NCI-H1092 (cell line): ENCODE measurements around the gene SUCLG2.

ENCODE experiments used
- DNase-seq: peaks from one replicate; lab custom pipeline; 2025; lab: John Stamatoyannopoulos, UW

SUCLG2 gene

DNA sequence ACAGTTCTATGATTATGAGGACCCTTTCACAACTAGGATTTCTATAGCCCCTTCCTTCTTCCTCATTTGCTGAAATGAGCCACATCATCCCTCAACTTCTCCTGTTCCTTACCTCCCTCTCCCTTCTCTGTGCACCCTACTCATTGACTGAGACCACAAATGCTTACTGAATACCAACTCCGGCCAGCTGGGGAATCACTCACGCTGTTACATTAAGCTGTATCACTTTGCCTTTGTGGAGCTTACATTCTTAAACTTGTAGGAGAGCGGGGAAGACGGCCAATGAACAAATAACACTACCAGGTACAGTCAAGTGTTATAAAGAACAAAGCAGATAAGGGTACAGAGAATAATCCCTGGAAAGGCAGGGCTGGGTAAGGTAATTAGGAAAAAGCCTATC, 5.7 kb downstream of the SUCLG2 start:
- DNase-seq, result no peak

DNA sequence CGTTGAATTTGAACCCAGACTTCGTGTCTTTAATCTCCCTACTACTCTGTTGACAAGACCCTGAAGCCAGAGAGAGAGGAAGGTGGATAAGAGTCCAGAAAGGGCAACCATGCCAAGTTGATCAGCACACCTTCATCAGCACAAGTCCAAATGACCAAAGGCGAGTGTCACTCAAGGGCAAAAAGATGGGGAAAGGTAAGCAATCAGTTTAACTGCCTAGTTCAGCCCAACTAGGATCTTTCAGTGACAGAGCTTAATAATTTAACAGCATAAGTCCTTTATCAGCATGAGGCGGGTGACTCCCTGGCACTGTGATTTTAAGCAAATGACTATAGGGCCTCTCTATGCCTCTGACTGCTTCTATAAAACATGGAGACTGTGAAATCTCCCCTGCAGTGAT, 6.2 kb downstream of the SUCLG2 start:
- DNase-seq, result no peak

DNA sequence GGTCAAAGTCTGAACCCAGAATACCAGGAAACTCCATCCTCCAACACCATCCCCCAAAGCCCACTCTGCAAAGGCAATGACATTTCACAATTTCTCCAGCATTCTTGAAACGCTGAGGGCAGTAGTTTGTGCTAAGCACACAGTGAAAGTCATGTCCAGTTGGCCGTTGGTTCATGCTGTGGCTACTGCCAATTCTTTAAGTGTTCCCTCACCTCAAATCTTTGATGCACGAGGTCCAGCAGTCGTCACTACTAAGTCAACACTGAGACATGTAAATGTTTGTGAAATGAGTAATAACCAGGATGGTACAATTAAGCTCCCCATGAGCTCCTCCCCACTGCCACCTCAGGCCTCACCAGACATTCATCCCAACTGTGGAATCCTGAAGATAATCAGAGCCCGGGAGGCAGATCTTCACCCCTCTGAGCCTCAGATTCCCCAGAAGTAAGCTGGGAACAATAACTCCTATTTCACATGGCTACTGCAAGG, 7.0 kb downstream of the SUCLG2 start:
- DNase-seq, result no peak

DNA sequence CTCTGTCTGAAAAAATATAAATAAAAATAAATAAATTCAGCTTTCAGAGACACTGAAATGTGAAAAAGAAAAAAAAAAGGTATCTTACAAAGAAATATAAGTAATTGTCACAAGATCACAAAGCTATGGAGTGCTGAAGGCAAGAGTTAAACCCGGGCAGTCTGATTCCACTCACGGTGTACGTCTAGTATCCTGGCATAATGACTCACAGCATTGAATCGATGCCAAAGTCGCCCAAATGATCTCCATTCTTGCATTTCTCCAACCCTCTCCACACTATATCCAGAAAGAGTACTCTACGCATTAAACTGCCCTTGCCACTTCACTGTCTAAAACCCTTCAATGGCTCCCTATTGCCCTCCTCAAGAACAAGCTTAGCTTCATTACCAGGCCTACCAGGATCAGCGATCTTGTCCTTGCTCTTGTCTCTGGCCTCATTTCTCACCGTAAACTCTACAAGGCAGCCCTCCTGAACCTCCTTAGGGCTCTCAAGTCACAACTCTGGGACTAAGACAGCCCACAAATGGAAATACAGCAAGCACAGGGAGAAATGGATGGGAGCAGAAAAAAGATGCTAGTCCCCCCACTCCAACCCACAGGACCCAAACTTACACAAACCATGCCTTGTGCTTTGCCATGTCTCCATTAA, 7.7 kb downstream of the SUCLG2 start:
- no peak for DNase-seq

DNA sequence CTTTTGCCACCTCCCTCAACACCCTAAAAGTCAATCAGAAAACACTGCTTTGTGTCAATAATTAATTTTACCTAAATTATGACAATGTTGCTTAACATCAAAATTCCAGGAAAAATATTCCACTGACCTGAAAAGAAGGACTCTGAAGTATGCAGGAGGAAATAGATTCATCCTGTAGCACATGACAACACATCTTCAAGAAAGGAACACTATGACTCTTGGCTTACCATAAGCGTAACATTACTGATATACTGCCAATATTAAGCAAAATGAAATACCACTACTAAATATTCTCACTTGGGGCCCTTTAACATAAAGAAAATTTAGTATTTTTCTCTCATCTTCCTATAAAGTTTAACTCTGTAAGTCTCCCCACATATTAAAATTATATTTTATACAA, 9.6 kb downstream of the SUCLG2 start:
- DNase-seq, result no peak

DNA sequence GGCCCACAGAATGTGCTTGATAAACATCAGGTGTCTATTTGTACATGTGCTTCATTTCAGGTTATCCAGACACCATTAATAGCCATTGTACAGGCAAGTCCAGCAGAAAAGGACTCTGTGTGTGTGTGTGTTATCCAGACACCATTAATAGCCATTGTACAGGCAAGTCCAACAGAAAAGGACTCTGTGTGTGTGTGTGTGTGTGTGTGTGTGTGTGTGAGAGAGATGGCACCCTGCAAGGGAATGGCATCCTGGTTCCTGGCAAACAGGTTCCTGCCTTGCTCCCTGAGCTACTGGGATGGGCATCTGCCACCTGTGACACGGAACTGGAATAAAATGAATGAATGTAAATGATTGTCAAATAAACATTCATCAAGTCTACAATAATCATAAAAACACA, 11.7 kb downstream of the SUCLG2 start:
- DNase-seq, result no peak

DNA sequence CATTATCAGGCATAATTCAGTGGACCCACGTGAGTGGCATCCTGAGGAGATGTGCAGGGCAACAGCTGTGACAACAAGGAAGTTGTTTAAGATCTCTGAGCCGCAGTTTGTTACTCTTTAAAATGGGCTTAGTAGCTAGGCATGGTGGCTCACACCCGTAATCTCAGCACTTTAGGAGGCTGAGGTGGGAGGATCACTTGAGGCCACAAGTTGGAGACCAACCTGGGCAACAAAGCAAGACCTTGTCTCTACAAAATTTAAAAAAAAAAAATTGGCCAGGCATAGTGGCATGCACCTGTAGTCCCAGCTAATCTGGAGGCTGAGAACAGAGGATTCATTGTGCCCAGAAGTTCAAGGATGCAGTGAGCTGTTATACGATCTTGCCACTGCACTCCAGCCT, 12.2 kb downstream of the SUCLG2 start:
- DNase-seq, result no peak

DNA sequence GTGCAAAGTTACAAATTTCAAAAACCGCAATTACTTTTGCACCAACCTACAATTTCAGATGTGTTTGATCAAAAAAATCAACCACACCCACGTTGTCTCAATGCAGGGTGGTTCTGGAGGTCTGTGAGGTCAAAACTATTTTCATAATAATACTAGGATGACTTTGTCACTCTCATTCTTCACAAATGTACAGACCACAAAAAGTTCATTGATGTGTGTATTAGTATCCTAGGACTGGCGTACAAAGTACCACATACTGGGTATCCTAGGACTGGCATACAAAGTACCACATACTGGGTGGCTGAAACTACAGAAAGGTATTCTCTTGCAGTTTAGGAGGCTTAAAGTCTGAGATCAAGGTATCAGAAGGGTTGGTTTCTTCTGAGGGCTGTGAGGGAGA, 13.0 kb downstream of the SUCLG2 start:
- DNase-seq, result no peak

DNA sequence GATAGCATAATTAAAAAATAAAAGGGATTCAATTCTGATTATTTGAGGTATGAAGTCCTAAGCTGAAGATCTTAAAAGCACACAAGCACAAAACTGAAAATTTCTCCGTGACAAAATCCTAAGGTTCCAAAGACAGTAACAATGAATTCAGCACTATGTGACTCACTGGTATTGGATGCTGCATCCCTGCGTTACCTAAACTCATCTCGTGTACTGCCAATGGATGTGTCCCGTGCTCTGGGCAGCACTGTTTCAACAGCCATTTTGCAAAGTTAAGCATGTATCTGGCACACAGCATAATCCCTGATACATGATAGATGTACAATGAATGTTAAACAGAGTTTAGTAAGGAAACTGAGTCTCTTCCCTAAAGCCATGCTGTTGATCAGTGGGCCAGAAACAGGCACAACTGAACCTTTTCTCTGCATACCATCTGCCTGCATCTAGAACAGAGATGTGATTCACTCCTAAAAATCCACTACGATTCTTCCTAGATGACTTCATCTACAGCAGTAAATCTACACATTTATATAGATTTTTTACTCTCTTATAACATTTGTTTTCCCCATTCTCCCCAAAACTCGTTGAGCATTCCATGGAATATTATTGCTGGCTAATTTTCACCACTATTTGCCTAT, 14.3 kb downstream of the SUCLG2 start:
- DNase-seq, result no peak

DNA sequence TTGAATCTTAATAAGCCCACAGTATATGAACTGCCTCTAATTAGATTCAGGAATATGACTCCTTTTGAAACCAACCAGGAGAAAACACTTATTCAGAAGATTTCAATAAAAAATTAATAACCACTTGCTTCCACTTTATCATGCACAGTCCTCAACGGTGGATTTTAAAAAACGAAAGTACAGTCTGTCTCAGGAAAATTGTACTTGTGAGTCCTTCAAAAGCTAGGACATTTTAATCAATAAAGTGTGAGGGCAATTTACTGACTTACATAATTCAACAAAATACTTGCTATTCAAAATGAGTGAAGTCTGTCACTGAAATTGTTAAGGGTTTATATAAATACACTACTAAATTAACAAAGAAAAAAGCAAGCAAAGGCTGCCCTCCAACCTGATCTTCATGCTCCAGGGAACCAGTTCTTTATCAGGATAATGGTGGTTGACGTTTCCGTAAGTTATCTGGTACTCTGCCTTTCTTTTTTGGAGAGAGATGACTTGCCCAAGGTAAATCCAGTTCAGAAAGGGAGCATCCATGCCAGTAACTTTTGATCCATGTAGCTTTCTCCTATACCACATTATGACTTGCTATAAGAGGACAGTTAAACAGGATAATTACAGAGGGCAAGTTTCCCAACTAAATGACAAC, 17.0 kb downstream of the SUCLG2 start:
- DNase-seq, result no peak

DNA sequence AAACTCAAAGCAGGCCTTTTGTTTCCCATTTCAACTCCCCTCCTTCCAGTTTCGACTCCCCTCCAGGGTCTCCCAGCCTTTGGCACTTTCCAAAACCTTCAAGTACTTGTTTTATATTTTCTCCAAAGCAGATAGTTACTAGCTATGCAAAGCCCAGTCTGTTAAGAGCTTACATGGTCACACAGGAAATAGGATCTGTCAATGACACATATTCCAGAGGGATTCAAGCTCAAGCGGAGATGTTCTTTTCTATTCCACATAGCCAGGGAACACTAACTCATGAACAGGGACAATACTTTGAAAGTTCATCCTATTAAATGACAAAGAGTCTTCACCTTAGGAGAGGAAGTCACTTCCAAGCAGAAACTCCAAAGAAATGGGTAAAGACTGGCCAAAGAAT, 18.6 kb downstream of the SUCLG2 start:
- DNase-seq, result no peak

DNA sequence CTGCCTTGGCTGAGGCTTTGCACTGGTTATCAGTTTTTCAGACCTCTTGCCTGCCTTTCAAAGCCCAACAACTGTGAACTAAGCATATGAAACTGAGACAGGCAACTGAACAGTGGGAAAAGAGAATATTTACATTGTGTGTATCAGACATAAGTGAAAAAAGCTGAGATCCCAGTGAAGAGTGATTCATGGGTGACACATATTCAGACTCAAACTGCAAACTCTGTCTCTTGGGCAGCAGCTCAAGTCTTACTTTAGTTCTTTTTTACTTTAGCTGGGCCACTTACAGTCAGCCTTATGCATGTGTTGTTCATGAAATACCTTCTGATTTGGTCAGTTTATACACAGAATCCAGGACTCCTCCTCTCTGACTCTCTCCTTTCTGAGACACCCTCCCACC, 19.2 kb downstream of the SUCLG2 start:
- DNase-seq, result no peak

DNA sequence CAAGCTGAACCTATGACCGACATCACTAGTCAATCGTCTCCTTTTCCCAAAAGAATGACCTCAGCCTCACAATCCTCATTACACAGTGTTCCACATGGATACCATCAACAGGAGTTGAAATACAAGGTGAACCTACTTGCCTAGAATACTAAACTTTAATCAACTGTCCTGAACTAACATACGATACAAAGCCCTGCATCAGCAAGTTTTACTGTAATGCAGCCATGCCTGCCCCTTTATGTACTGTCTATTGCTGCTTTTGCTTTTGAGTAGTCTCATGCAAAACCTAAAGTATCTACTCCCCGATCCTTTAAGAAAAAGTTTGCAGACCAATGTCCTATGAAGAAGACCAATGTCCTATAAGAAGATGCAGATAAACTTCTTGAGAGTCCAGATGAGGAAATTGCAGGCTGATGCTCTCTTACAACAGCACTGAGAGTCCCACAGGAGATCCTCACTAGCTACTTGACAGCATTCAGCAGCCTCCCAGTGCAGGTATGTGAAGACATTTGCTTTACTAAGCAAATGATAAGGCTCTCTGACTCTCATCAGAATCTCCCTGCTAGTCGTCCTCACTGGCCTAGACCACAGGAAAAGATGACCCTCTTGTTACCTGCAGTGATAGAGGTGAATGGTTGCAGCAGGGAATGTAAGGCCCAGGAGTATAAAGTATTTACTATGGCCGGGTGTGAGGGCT, 23.6 kb downstream of the SUCLG2 start:
- DNase-seq, result no peak

DNA sequence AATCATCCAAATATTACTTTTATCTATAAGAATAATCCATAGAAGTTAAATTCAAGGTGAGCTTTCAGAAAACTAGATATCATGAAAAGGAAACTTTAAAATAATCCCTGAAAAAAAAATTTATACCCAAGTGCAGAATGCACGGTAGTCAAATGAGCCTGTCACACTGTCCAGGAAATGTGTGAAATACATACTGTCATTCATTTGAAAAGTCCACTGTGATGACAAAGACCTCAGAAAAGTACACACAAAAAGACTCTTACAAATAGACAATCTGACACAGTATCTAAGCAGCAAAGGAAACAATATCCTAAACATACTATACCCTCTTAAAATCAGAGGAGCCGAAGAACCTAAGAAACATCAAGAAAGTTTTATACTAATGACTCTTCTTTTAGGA, 29.7 kb downstream of the SUCLG2 start:
- DNase-seq, result no peak

DNA sequence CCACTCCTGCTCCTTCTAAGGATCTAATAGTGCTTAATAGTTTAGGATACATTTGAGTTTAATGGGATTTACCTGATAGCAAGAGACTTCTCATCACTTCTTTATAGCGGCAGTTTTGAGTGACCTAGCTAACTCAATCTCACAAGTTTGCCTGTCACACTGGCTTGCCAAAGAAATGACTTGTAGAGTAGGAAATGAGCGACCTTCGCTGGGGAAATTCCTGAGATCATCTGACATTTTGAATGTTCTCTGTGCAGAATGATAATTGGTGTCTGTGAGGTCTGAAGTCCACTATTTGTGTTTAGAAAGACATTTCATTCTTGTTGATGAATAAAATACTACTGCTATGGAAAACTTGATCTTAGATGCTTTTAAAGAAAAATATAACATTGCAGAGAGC, 30.3 kb downstream of the SUCLG2 start:
- no peak for DNase-seq

DNA sequence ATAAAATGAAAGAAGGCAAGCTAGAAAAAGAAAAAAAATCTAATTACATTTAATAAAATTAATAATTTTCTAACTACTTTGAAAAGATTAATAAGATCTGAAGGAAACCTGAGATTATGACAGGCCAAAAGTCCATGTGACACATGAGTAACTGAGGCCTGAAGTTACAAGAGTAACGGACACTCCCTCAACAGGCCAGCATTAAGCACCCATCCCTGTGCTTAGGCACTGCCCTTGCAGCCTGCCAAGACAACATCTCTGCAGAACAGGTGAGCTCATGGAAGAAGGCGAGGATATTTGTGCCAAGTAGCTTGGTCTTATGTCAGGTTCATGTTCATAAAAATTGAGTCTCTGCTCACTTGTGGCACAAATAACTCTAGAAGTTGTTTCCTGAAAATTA, 31.8 kb downstream of the SUCLG2 start:
- DNase-seq, result no peak

DNA sequence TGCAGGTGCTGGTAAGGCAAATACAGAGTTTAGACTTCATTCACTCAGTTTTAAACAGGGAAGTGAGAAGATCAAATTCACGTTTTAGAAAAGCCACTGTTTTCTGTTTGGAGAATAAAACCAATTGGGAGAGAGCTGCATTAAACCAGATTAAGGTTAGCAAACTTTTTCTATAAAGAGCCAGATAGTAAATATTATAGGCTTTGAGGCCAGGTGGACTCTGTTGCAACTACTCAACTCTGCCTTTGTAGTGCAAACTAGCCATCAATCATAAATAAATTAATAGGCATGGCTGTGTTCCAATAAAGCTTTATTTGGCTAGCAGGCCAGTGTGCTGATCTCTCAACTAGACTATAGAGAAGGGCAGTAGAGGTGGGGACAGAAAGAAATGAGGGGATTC, 33.5 kb downstream of the SUCLG2 start:
- no peak for DNase-seq

DNA sequence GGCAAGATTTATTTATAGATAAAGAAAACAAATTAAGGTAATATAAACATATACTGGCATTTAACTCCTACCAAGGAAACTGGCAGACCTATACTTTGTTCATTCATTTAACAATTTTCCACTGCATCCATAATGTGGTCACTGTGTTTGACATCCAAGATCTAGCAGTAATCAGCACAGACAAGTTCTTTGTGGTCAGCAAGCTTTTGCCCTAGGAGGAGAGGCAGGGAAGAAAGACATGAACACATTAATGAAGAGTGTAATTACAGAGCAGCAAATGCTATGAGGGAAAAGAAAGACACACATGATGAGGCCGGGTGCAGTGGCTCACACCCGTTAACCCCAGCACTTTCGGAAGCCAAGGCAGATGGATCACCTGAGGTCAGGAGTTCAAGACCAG, 34.4 kb downstream of the SUCLG2 start:
- no peak for DNase-seq

DNA sequence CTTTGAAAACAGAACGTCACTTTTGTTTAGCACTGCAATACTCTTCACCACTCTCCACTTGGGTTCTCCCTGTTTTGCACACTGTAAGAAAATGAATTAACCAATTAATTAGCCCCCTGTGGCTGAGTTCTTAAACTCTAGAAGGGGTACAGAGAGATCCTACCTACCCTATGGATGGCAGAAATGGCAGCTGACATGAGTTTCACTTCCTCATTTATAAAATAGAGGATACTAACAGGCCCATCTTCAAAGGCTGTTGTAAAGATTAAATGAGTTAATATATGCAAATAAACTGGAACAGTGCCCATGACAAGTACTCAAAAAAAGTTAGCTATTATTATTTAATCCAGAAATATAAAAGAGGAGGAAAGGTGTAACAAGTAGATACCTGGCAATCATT, 36.9 kb downstream of the SUCLG2 start:
- DNase-seq, result no peak

DNA sequence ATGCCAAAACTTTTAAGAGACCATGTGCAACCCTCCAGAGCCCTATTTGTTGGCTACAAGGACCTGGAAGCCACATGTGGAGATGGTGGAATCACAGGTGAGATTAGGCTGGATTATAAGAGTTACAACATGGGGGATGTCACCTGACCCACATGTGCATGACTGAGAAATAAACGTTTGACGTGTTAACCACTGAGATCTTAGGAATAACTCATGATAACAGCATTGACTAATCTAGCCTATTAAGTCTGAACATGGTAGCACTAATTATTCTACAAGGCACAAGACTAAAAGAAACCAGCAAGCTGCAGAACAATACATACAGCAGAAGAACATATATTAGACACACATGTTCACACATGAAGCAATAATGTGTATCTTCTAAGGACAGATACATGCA, 38.4 kb downstream of the SUCLG2 start:
- no peak for DNase-seq

DNA sequence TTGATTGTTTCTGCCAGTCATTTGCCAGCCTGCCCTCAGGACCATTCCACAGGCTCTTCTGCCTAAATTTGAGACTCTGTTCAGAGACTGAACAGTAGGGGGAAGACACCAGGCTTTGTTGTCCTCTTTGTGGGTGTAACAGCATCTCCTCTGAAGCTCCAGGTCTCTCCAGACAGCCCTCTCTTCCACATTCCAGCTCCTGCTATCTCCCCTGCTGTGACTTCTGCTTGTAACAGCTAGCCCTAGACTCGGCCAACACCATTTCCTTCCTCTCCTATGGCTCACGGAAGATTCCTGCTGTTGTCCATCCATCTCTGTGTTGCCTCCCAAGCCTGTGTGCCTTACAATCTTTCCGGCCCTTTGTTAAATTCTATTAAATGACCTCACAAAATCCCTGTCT, 40.2 kb downstream of the SUCLG2 start:
- DNase-seq, result no peak

DNA sequence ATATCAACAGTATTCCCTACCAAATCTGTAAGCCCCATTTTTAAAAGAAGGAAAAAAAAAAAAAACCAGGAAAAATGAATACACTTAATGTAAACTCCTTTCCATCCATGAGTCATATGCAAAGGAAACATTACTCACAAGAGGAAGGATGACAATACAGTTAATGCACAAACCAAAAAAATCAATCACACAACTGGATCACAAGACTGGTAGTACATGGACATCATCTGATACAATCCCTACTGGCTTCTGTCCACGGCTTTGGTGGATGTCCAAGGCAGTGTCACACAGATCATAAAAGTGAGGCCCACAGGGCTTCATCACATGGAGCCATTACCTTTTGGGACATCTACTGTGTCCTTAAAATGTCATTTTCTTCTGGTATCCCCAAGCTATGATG, 44.0 kb downstream of the SUCLG2 start:
- no peak for DNase-seq

DNA sequence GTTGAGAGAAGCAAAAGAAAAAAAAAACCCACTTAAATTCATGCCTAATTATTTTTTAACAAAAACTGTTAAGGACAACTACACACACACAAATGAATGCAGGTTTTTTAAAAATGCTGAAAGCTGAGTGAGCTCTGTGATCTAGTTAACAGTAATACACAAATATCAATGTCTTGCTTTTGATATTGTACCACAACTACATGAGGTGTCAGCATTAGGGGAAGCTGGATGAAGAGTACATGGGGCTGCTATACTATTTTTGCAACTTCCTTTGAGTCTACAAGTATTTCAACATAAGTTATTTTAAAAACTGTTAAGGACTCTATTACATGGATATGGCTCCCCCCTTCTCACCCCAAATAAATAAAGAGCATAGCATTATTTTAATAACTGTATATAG, 44.7 kb downstream of the SUCLG2 start:
- DNase-seq, result no peak
